Vagina (tissue), 2 donors: Measurements from ENCODE around the gene CDKN2B-AS1.

Experiments
- CTCF ChIP-seq, 3 experiments: fragments of 450-650 bp in 2 of 3; fragments of 200-600 bp in 1 of 3; sonication (generic) in 1 of 3; IDR thresholded peaks; one replicate each; pipeline ENCODE4 v1.5.1; 2017 to 2019; ENCODE audit warnings: antibody characterized with exemption in 3 of 3, mild to moderate bottlenecking in 2 of 3, moderate library complexity in 2 of 3
- POLR2A ChIP-seq, 2 donors: fragments of 450-650 bp; IDR thresholded peaks; one replicate each; pipeline ENCODE4 v1.6.1; 2017; ENCODE audit warnings: antibody characterized with exemption in 2 of 2, mild to moderate bottlenecking in 2 of 2, moderate library complexity in 2 of 2
- POLR2AphosphoS5 ChIP-seq, 2 donors: sonication (generic); formaldehyde crosslinking; IDR thresholded peaks; one replicate each; pipeline ENCODE4 v1.9.0; 2017; ENCODE audit warnings: antibody characterized with exemption in 2 of 2, mild to moderate bottlenecking in 2 of 2, low read depth in 1 of 2; ENCODE audit not compliant: insufficient read depth in 1 of 2

GRCh38 chr9:21998026-21998425 lies 3.4 kb downstream of the CDKN2B-AS1 start:
- TF ChIP-seq CTCF (IDR thresholded peaks at IDR 0.05) (no peak), POLR2AphosphoS5 (IDR thresholded peaks at IDR 0.05; ENCODE audit: insufficient read depth in 1 of 2, low read depth in 1 of 2) (no peak), POLR2A (IDR thresholded peaks at IDR 0.05) (no peak)
